H1 (cell line): ENCODE data around the gene KCNA2. TPM values are rescaled to one million over a fixed set of nuclear protein-coding genes. Genes with fewer than 3 reads are reported as not detected.

Source experiments
- CTCF ChIA-PET: fragments of 300-600 bp; sonication (Branson Sonifier 250); formaldehyde crosslinking; loops from one replicate; lab custom pipeline; 2021; ENCODE audit not compliant: partially characterized antibody; lab: Charles Lee
- POLR2A ChIA-PET: fragments of 300-600 bp; sonication (Branson Sonifier 250); formaldehyde crosslinking; loops from one replicate; lab custom pipeline; 2021; ENCODE audit warnings: inconsistent platforms; ENCODE audit not compliant: partially characterized antibody; lab: Charles Lee
- DNase-seq, 2 experiments: peaks; one replicate each; pipeline versions ENCODE4 v3.0.0 to v3.0.0-alpha.2; 2010 to 2022; ENCODE audit warnings: low spot score in 2 of 2, low read depth in 1 of 2, mixed read lengths in 1 of 2
- FAIRE-seq: peaks from 2 replicates; lab custom pipeline; 2011; peaks lifted over from hg19 to GRCh38; lab: Jason Lieb, UNC
- H2AFZ ChIP-seq: 2 replicates; pipeline ENCODE4 v1.8.1; 2012; ENCODE audit warnings: low read length, inconsistent platforms
- H2AK5ac ChIP-seq: 2 replicates; pipeline ENCODE4 v1.6.1; 2013; ENCODE audit warnings: low read depth, low read length
- H2BK120ac ChIP-seq: replicated peaks from 2 replicates; pipeline ENCODE3; 2013; ENCODE audit warnings: low read depth, low read length, inconsistent platforms
- H2BK12ac ChIP-seq: 2 replicates; pipeline ENCODE4 v1.6.1; 2013; ENCODE audit warnings: low read depth, low read length
- H2BK15ac ChIP-seq: 2 replicates; pipeline ENCODE4 v1.6.1; 2013; ENCODE audit warnings: low read length
- H2BK20ac ChIP-seq: 2 replicates; pipeline ENCODE4 v1.6.1; 2013; ENCODE audit warnings: low read length
- H2BK5ac ChIP-seq: 2 replicates; pipeline ENCODE4 v1.6.1; 2013; ENCODE audit warnings: low read depth, low read length
- H3K14ac ChIP-seq: 2 replicates; pipeline ENCODE4 v1.6.1; 2013; ENCODE audit warnings: inconsistent platforms; ENCODE audit not compliant: insufficient read length
- H3K18ac ChIP-seq: 2 replicates; pipeline ENCODE4 v1.6.1; 2013; ENCODE audit warnings: low read length; ENCODE audit errors: extremely low read depth
- H3K23ac ChIP-seq: 2 replicates; pipeline ENCODE4 v1.6.1; 2013; ENCODE audit warnings: inconsistent platforms; ENCODE audit not compliant: insufficient read length
- H3K23me2 ChIP-seq: 2 replicates; pipeline ENCODE4 v1.6.1; 2013; ENCODE audit warnings: low read depth, low read length
- H3K27ac ChIP-seq: 2 replicates; pipeline ENCODE4 v1.6.1; 2011; ENCODE audit warnings: low read depth, low read length, inconsistent platforms
- H3K27me3 ChIP-seq, 4 experiments: replicated peaks in 1 of 4; 1 replicate in 1 of 4; 2 replicates in 3 of 4; pipeline versions ENCODE4 v1.6.1 to v1.8.1; 2011 to 2013; ENCODE audit warnings: low read length in 3 of 4, mild to moderate bottlenecking in 3 of 4, inconsistent platforms in 2 of 4, mixed read lengths in 2 of 4, moderate library complexity in 1 of 4; ENCODE audit not compliant: control insufficient read depth in 3 of 4, insufficient read depth in 3 of 4; ENCODE audit errors: extremely low read depth in 1 of 4
- H3K36me3 ChIP-seq, 4 experiments: 2 replicates each; pipeline versions ENCODE4 v1.6.1 to v1.8.1; 2011 to 2013; ENCODE audit warnings: mild to moderate bottlenecking in 4 of 4, low read length in 3 of 4, moderate library complexity in 2 of 4, control low read depth in 1 of 4, inconsistent platforms in 1 of 4; ENCODE audit not compliant: insufficient read depth in 4 of 4, control insufficient read depth in 2 of 4
- H3K4ac ChIP-seq: replicated peaks from 2 replicates; pipeline ENCODE3; 2013; ENCODE audit warnings: low read length, low read depth, mixed read lengths, inconsistent platforms; ENCODE audit not compliant: insufficient read length
- H3K4me1 ChIP-seq, 4 experiments: replicated peaks in 1 of 4; 1 replicate in 1 of 4; 2 replicates in 3 of 4; pipeline versions ENCODE4 v1.6.1 to v1.8.1; 2011 to 2013; ENCODE audit warnings: low read length in 3 of 4, inconsistent platforms in 2 of 4, mixed read lengths in 1 of 4; ENCODE audit not compliant: insufficient read depth in 4 of 4, control insufficient read depth in 3 of 4
- H3K4me2 ChIP-seq, 2 experiments: 2 replicates each; pipeline versions ENCODE4 v1.6.1 to v1.8.1; 2011 to 2013; ENCODE audit warnings: low read depth in 2 of 2, low read length in 2 of 2, control low read depth in 1 of 2, inconsistent platforms in 1 of 2, mild to moderate bottlenecking in 1 of 2; ENCODE audit not compliant: insufficient read depth in 1 of 2
- H3K4me3 ChIP-seq, 4 experiments: fragments of 200-600, 300-600 bp in 1 of 4; sonication (generic), shearing (Covaris generic), sonication (Bioruptor Twin) in 1 of 4; 2 replicates each; pipeline versions ENCODE4 v1.5.1 to v1.8.1; 2011 to 2016; ENCODE audit warnings: low read length in 4 of 4, low read depth in 3 of 4, control low read depth in 2 of 4, inconsistent platforms in 2 of 4, mild to moderate bottlenecking in 2 of 4, mixed read lengths in 1 of 4, moderate library complexity in 1 of 4; ENCODE audit not compliant: insufficient read depth in 2 of 4; ENCODE audit errors: extremely low read depth in 1 of 4
- H3K56ac ChIP-seq: replicated peaks from 2 replicates; pipeline ENCODE3; 2013; ENCODE audit warnings: low read depth, mild to moderate bottlenecking, mixed read lengths, low read length, inconsistent platforms; ENCODE audit not compliant: insufficient read length
- H3K79me1 ChIP-seq: 2 replicates; pipeline ENCODE4 v1.6.1; 2013; ENCODE audit warnings: low read depth, low read length, control low read depth
- H3K79me2 ChIP-seq, 2 experiments: 2 replicates each; pipeline versions ENCODE4 v1.6.1 to v1.8.1; 2012 to 2013; ENCODE audit warnings: low read length in 2 of 2, mild to moderate bottlenecking in 2 of 2, inconsistent platforms in 1 of 2; ENCODE audit not compliant: insufficient read depth in 2 of 2, control insufficient read depth in 1 of 2
- H3K9ac ChIP-seq, 4 experiments: replicated peaks in 1 of 4; 1 replicate in 1 of 4; 2 replicates in 3 of 4; pipeline versions ENCODE4 v1.6.1 to v1.8.1; 2011 to 2013; ENCODE audit warnings: low read depth in 3 of 4, low read length in 3 of 4, control low read depth in 2 of 4, mild to moderate bottlenecking in 2 of 4, moderate library complexity in 2 of 4, inconsistent platforms in 1 of 4; ENCODE audit errors: extremely low read depth in 1 of 4
- H3K9me3 ChIP-seq, 2 experiments: 2 replicates each; pipeline versions ENCODE4 v1.6.1 to v1.8.1; 2012 to 2013; ENCODE audit warnings: mild to moderate bottlenecking in 2 of 2, moderate library complexity in 2 of 2, control low read depth in 1 of 2, inconsistent platforms in 1 of 2, low read depth in 1 of 2, low read length in 1 of 2, mixed read lengths in 1 of 2; ENCODE audit not compliant: insufficient read depth in 2 of 2
- H4K20me1 ChIP-seq, 2 experiments: replicated peaks in 1 of 2; 2 replicates each; pipeline versions ENCODE3 to v1.8.1; 2011 to 2013; ENCODE audit warnings: inconsistent platforms in 2 of 2, low read length in 2 of 2, mild to moderate bottlenecking in 1 of 2; ENCODE audit not compliant: insufficient read depth in 2 of 2, control insufficient read depth in 1 of 2
- H4K5ac ChIP-seq: 2 replicates; pipeline ENCODE4 v1.6.1; 2013; ENCODE audit warnings: low read length, low read depth, mixed read lengths, inconsistent platforms; ENCODE audit not compliant: insufficient read length
- H4K8ac ChIP-seq: 2 replicates; pipeline ENCODE4 v1.8.0; 2013; ENCODE audit warnings: mild to moderate bottlenecking, moderate library complexity, low read length, inconsistent platforms; ENCODE audit not compliant: insufficient read depth; ENCODE audit errors: extremely low read depth
- H4K91ac ChIP-seq: replicated peaks from 2 replicates; pipeline ENCODE3; 2013; ENCODE audit warnings: low read length, mixed read lengths, inconsistent platforms; ENCODE audit not compliant: insufficient read length
- BRCA1 ChIP-seq: IDR thresholded peaks from 2 replicates; pipeline ENCODE4 v1.6.1; 2012; ENCODE audit warnings: low read depth, low read length, improper control_type of control experiment
- WGBS, 2 experiments: shearing (Covaris generic) in 1 of 2; methylation state at CpG; one replicate each; pipeline versions ENCODE4 v1.1.6 to v1.1.7; 2013 to 2015; ENCODE audit warnings: low lambda C conversion rate in 2 of 2, mixed read lengths in 2 of 2, inconsistent platforms in 1 of 2, low coverage in 1 of 2, missing lambda C conversion rate in 1 of 2; ENCODE audit not compliant: insufficient replicate concordance in 2 of 2, insufficient coverage in 1 of 2, insufficient read length in 1 of 2; ENCODE audit errors: extremely low coverage in 1 of 2, missing lambda C conversion rate in 1 of 2; 5-methylcytosine and 5-hydroxymethylcytosine counted together
- polyA plus RNA-seq, 7 experiments: library from polyadenylated mRNA; depleted of rRNA in 3 of 7; stranded (reverse) in 5 of 7; unstranded in 2 of 7; fragments of >200 nt in 5 of 7; fragments of 200-250 nt in 2 of 7; gene quantifications; 1 replicate in 5 of 7; 2 replicates in 1 of 7; 4 replicates in 1 of 7; pipeline versions ENCODE4 v1.2.1 to v1.2.3, GENCODE V29; 2011 to 2013; ENCODE audit warnings: missing spikeins in 2 of 7, mixed read lengths in 2 of 7
- total RNA-seq: library from RNA; stranded (reverse); fragmentation: NEBNext Ultra II Directional; extraction: Animal tissue kit (Norgen Biotek cat#: 25700); gene quantifications from 2 replicates; pipeline ENCODE4 v1.2.1, GENCODE V29; 2021

Gene KCNA2
- total and polyA plus RNA-seq, 2 of the 8 experiments (the other 6 are each of a cell fraction or from before 2014, with no cell fraction given): 0.26 to 0.78 TPM

DNA sequence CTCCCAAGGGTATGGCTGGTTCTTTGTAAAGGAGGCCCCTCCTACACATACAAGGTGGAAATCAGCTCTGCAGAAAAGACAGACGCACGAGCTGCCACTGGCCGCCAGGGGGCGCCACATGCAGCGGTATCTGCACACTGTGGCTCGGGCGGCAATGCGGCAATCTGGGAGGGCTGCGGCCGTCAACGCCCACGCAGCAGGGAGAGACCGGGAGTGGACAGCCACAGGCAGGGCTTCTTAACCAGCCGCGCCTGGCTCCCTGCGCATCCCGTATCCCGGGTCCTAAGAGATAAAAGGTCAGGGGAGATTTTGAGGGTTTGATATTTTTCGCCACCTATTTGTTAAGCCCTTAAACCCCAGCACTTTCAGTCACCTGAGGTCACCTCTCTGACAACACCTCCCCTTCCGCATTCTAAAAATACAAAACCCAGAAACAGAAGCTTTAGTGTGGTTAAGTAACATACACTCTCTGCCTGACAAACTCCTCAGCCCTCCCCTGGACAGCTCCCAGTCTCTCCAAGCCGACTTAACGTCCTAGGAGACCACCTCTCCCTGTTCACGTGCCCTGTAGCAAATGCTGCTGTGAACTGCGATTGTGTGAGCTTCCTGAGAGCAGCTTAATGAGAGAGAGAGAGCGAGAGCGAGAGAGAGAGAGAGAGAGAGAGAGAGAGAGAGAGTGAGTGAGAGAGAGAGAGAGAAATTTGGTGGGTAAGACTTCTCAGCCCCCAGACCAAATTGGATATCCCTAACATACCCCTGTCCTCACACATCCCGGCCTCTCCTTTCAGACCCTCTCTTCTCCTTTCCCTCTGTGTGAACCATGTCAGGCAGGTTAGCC, 13.5 kb upstream of the KCNA2 start:
- Histone ChIP-seq H4K8ac (no peak overlapping the region), H3K9ac (no peak overlapping the region), H3K14ac (no peak overlapping the region), H3K56ac (no peak overlapping the region), H3K79me2 (no peaks in the 10 kb centered on the region), H3K23ac (no peak overlapping the region), H2BK120ac (no peak overlapping the region), H3K36me3 (no peaks in the 10 kb centered on the region), H3K4me2 (peak overlapping the region; percentile 3 to 79), H2BK5ac (no peak overlapping the region), H4K5ac (no peak overlapping the region), H3K79me1 (no peaks in the 10 kb centered on the region), H4K91ac (no peak overlapping the region), H3K27me3 (peaks cover 0 to 18% (median 10%) of the 10 kb centered on the region in 4 experiments; a peak in 4 of 7 replicates), H3K4me1 (peaks cover 0 to 2% (median 0%) of the 10 kb centered on the region in 4 experiments; a peak in 4 of 7 replicates), H2BK20ac (no peak overlapping the region), H3K18ac (no peak overlapping the region), H3K4me3 (peak overlapping the region; percentile 13 to 56 (median 48); a peak in 7 of 8 replicates), H3K23me2 (0 out of 2 replicates have a peak, but pooled peaks cover 2% of the 10 kb centered on the region), H4K20me1 (no peaks in the 10 kb centered on the region), H2AK5ac (no peak overlapping the region), H3K9me3 (no peaks in the 10 kb centered on the region), H3K4ac (no peak overlapping the region), H2BK12ac (no peak overlapping the region), H2BK15ac (no peak overlapping the region; the same call in 1 of the 2 replicates), H3K27ac (no peak overlapping the region), H2AFZ (peak overlapping the region; percentile 92)
- ChIA-PET CTCF (interaction anchor here (0.6 to 10.5 kb wide), 43 partner anchors 9 to 503 kb away, joined by 3 to 189 read pairs (median 5); partner anchors contain the start of genes KCNA10 and KCNA2), POLR2A (no interaction called here)
- WGBS, 2 experiments: 17% methylated on average over 27 of the region's 27 CpGs; no CpG with 5 or more reads in 1 of the 2 experiments
- DNase-seq (peak; percentile 53 to 94), FAIRE-seq (no peak)
- TF ChIP-seq BRCA1: no peak
